GM13976 (cell line): ENCODE results near the gene WSCD2.

Experiments used
- DNase-seq: peaks from one replicate; pipeline ENCODE4 v3.0.0; 2012; ENCODE audit warnings: low spot score
- in situ Hi-C: fragments of 300-500 bp; cut with MboI; formaldehyde crosslinking; loops from one replicate; pipeline ENCODE4 v1.12.0; 2022; ENCODE audit warnings: low sequenced_read_pairs, mixed read lengths, inconsistent platforms; ENCODE audit not compliant: unreplicated experiment
- TF ChIP-seq, protein P1 (sequence below): IDR thresholded peaks from 2 replicates; pipeline ENCODE4 v1.5.1; 2012; ENCODE audit warnings: borderline replicate concordance, mild to moderate bottlenecking; ENCODE audit not compliant: insufficient read depth; ENCODE audit errors: extremely low read depth, missing control alignments, control extremely low read depth

Gene WSCD2

DNA sequence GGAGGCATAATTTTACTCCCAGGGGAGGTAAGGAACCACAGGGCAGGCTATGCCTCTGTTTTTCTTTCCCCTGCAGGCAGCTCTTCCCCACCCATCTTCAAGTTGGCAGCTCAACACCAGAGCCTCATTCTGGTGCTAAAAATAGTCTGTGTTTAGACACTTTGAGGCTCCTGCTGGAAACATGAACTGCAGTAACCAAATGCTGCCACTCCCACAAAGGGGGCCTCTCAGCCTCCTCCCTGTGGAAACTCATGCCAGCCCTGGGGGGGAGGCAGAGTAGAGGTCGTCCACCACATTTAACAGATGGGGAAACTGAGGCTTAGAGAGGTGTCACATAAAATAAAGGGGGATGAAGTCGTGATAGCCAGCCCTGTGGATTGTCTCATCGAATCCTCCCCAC is 61.4 kb downstream of the WSCD2 start:
- no peak for DNase-seq
- in situ Hi-C loops: no loop called here
- TF ChIP-seq, protein P1, sequence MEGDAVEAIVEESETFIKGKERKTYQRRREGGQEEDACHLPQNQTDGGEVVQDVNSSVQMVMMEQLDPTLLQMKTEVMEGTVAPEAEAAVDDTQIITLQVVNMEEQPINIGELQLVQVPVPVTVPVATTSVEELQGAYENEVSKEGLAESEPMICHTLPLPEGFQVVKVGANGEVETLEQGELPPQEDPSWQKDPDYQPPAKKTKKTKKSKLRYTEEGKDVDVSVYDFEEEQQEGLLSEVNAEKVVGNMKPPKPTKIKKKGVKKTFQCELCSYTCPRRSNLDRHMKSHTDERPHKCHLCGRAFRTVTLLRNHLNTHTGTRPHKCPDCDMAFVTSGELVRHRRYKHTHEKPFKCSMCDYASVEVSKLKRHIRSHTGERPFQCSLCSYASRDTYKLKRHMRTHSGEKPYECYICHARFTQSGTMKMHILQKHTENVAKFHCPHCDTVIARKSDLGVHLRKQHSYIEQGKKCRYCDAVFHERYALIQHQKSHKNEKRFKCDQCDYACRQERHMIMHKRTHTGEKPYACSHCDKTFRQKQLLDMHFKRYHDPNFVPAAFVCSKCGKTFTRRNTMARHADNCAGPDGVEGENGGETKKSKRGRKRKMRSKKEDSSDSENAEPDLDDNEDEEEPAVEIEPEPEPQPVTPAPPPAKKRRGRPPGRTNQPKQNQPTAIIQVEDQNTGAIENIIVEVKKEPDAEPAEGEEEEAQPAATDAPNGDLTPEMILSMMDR: no peak

DNA sequence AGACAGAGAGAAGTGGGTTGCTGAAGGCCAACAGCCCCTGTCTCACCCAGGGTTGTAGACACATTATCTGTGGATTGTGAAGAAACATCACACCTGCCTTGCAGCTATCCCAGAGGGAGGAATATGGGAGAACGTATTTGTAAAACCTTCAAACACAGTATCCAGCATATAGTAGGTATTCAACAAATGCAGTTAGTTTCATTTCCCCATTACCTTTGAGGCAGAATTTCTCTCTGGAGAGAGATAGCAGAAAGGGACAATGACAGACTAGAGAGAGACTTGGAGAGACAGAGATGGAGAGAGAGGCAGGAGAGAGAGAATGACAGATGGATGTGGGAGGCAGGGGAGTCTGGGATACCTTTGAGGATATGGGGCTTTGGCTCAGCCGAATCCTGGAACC is 62.0 kb downstream of the WSCD2 start:
- TF ChIP-seq, protein P1: no peak
- DNase-seq: no peak
- in situ Hi-C loops: no loop called here

DNA sequence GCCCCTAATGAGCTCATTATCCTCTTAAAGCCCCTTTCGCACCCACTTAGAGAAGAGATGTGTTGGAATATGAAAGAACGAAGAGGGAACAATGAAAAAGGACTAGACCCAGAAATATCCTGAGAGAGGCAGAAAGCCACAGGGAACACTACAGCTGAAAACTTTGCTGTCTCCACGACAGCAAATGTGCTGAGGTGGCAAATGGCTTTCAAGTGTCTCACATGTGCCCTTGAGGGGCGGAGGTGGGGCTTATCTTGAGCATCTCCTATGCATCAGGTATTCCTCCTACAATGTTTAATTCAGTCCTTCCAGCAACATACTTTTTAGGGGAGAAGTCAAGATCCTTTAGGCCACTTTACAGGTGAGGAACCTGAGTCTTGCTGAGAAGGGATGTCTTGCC is 62.9 kb downstream of the WSCD2 start:
- in situ Hi-C loops: no loop called here
- no peak for DNase-seq
- TF ChIP-seq, protein P1: no peak

DNA sequence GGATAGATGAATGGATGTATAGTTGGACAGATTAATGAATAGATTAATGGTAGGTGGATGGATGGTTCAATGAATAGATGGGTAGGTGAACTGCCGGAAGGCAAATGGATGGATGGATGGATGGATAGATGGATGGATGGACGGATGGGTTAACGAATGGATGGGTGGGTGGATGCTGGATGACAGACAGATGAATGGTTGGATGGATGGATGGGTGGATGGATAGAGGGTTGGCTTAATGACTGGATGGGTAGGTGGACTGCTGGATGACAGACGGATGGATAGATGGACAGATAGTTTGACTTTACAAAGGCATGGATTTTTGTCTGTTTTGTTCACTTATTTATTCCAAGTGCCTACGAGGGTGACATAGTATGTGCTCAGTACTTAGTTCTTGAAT is 64.4 kb downstream of the WSCD2 start:
- in situ Hi-C loops: no loop called here

DNA sequence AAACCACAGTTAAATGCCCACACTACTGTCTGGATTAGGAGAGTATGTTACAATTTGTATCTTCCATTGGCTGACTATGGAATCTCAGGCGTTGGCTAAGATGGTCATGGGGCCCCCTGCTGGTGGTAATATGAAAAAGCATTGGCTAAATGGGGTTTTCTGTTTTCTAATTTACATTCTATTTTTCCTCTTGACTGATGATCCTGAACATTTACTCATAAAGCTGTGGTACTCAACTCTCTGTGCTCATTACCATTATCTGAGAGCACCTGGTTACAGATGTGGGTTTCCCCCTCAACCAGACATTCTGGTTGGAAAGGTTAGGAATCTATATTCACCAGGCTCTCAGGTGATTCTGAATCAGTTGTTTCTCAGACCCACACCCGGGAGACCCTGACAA is 64.8 kb downstream of the WSCD2 start:
- TF ChIP-seq, protein P1: peak; percentile 52
- peak; percentile 68 for DNase-seq
- in situ Hi-C loops: no loop called here

More for the DNA sequence above, 64.4 kb downstream of the WSCD2 start:
- DNase-seq: no peak
- TF ChIP-seq, protein P1: no peak

DNA sequence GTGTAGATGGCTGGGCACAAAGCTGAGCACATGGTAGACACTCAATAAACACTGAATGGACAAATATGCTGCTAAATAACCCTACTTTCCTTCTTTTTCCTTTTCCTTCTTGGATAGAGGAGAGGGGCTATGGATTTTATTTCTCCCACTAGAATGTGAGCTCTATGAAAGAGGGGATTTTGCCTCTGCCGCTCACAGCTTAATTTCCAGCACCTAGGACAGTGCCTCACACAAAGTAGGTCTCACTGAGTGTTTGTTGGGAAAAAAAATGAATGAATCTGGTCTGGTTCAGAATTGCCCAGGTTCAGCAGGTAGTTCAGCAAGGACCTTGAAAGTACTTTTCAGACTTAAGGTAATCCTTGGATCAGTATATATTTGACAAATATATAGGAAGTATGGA is 65.5 kb downstream of the WSCD2 start:
- in situ Hi-C loops: no loop called here
- DNase-seq: no peak
- TF ChIP-seq, protein P1: no peak

DNA sequence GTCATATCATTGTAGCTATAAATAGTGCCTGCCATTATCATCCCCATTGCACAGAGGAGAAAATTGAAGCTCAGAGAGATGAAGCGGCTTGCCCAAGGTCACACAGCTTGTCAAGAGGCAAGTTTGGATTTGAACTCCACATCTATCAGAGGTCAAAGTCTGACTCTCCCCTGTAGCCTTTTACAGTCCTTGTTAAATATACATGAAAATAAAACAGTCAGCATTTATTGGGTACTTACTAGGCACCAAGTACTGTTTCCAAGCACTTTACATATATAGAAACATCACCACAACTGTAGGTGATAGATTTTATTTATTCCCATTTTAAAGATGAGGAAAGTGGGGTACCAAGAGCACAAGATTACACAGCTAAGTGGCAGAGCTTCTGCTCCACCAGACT is 67.2 kb downstream of the WSCD2 start:
- in situ Hi-C loops: no loop called here
- DNase-seq: no peak
- TF ChIP-seq, protein P1: no peak
